ENCODE data around the gene MB. TPM values are rescaled to one million over a fixed set of nuclear protein-coding genes. Genes with fewer than 3 reads are reported as not detected.
"Not testable (repeated sequence)": the region's sequence is repeated elsewhere in the genome, so short reads cannot be mapped to it uniquely, and the experiment has no call there.

Gene MB
- not detected in 2 replicates for total RNA-seq
- long read RNA-seq = 0 reads

GRCh38 chr22:35617137-35617755 lies at the start of gene MB:
MB (minus strand) TSS chr22:35617329; CDS start chr22:35617257, 72 bp downstream.
- peaks cover under 1% of the 10 kb centered on the region for H3K27me3 Mint-ChIP-seq (ENCODE audit: unreplicated experiment)
- H3K4me3 Mint-ChIP-seq (ENCODE audit: unreplicated experiment) = no peak within 1 kb of the TSS
- H3K9me3 Mint-ChIP-seq (ENCODE audit: unreplicated experiment) = no peaks in the 10 kb centered on the region
- TF ChIP-seq CTCF (IDR thresholded peaks at IDR 0.05) = no peak
- no peak within 1 kb of the TSS for H3K27ac Mint-ChIP-seq (ENCODE audit: unreplicated experiment)
- no peak for DNase-seq (ENCODE audit: extremely low spot score, unreplicated experiment)
- no peaks in the 10 kb centered on the region for H3K36me3 Mint-ChIP-seq (ENCODE audit: unreplicated experiment)
- peaks cover under 1% of the 10 kb centered on the region for H3K4me1 Mint-ChIP-seq (ENCODE audit: unreplicated experiment)

GRCh38 chr22:35666699-35667098 lies 49.6 kb upstream of the MB start:
- not testable (repeated sequence) for H3K27me3 Mint-ChIP-seq (ENCODE audit: unreplicated experiment); H3K27ac Mint-ChIP-seq (ENCODE audit: unreplicated experiment); H3K4me3 Mint-ChIP-seq (ENCODE audit: unreplicated experiment); H3K4me1 Mint-ChIP-seq (ENCODE audit: unreplicated experiment); DNase-seq (ENCODE audit: extremely low spot score, unreplicated experiment)
- peaks cover 18% of the 10 kb centered on the region for H3K9me3 Mint-ChIP-seq (ENCODE audit: unreplicated experiment)
- H3K36me3 Mint-ChIP-seq (ENCODE audit: unreplicated experiment) = peaks cover 19% of the 10 kb centered on the region

- Mint-ChIP-seq H3K9me3 (ENCODE audit: unreplicated experiment) (peaks cover 18% of the 10 kb centered on the region), H3K4me1 (ENCODE audit: unreplicated experiment) (peaks cover 15% of the 10 kb centered on the region), H3K27me3 (ENCODE audit: unreplicated experiment) (no peaks in the 10 kb centered on the region), H3K27ac (ENCODE audit: unreplicated experiment) (no peak overlapping the region), H3K36me3 (ENCODE audit: unreplicated experiment) (peaks cover 24% of the 10 kb centered on the region), H3K4me3 (ENCODE audit: unreplicated experiment) (no peak overlapping the region)
- no peak for TF ChIP-seq CTCF (IDR thresholded peaks at IDR 0.05)
- DNase-seq (ENCODE audit: extremely low spot score, unreplicated experiment) = no peak
Observed at GRCh38 chr22:35664955-35665587, 47.9 kb upstream of the MB start.

- no peak for DNase-seq (ENCODE audit: extremely low spot score, unreplicated experiment)
- Mint-ChIP-seq H3K4me1 (ENCODE audit: unreplicated experiment) (peaks cover 15% of the 10 kb centered on the region), H3K27me3 (ENCODE audit: unreplicated experiment) (no peaks in the 10 kb centered on the region), H3K9me3 (ENCODE audit: unreplicated experiment) (peaks cover 18% of the 10 kb centered on the region), H3K36me3 (ENCODE audit: unreplicated experiment) (peaks cover 37% of the 10 kb centered on the region), H3K27ac (ENCODE audit: unreplicated experiment) (peak overlapping the region; percentile 40), H3K4me3 (ENCODE audit: unreplicated experiment) (peak overlapping the region; percentile 59)
- TF ChIP-seq CTCF (IDR thresholded peaks at IDR 0.05) = no peak
Observed at GRCh38 chr22:35663371-35663770, 46.2 kb upstream of the MB start.

- Mint-ChIP-seq H3K27me3 (ENCODE audit: unreplicated experiment) (no peaks in the 10 kb centered on the region), H3K4me1 (ENCODE audit: unreplicated experiment) (peaks cover 15% of the 10 kb centered on the region), H3K36me3 (ENCODE audit: unreplicated experiment) (peaks cover 42% of the 10 kb centered on the region), H3K27ac (ENCODE audit: unreplicated experiment) (peak overlapping the region; percentile 40), H3K4me3 (ENCODE audit: unreplicated experiment) (no peak overlapping the region), H3K9me3 (ENCODE audit: unreplicated experiment) (peaks cover 15% of the 10 kb centered on the region)
- no peak for DNase-seq (ENCODE audit: extremely low spot score, unreplicated experiment)
- TF ChIP-seq CTCF (IDR thresholded peaks at IDR 0.05) = no peak
Observed at GRCh38 chr22:35662914-35663313, 45.8 kb upstream of the MB start.

Measured in osteocyte (in vitro differentiated cells).